ENCODE measurements around the gene MT2A. TPM values are rescaled to one million over a fixed set of nuclear protein-coding genes. Genes with fewer than 3 reads are reported as not detected.

MT2A gene
- total and polyA plus RNA-seq, 2 donors (not counting 1 experiment from before 2014, with no cell fraction given), result 3.1 to 14.4 TPM

- Mint-ChIP-seq H3K4me3 (no peak overlapping the region), H3K9me3 (ENCODE audit: insufficient read depth) (no peaks in the 10 kb centered on the region), H3K27ac (no peak overlapping the region), H3K4me1 (peaks cover 2% of the 10 kb centered on the region), H3K27me3 (peaks cover 26% of the 10 kb centered on the region)
- no peaks in the 10 kb centered on the region for H3K9me3 ChIP-seq (ENCODE audit: control extremely low read depth in 1 of 3, control insufficient read depth in 2 of 3, insufficient read depth in 1 of 3, low read length in 2 of 3)
- H3K4me2 ChIP-seq (replicated peaks; ENCODE audit: low read depth, low read length, poor library complexity, severe bottlenecking), result no peak overlapping the region
- intact Hi-C loops (cut with micrococcal nuclease), result loop anchor here (10.0 kb wide), 1 partner anchor 313 kb away; no protein-coding TSS in a partner anchor
- H3K4me1 ChIP-seq (ENCODE audit: control insufficient read depth in 2 of 2, insufficient read depth in 2 of 2, low read length in 2 of 2), result no peaks in the 10 kb centered on the region
- H2AFZ ChIP-seq (ENCODE audit: insufficient read depth, low read depth, low read length, poor library complexity, severe bottlenecking), result no peak overlapping the region
- no peak overlapping the region for H3K27ac ChIP-seq (ENCODE audit: low read length in 2 of 2)
- no peaks in the 10 kb centered on the region for H3K79me2 ChIP-seq (ENCODE audit: control insufficient read depth, insufficient read depth, low read length)
- CTCF ChIA-PET, result interaction anchor here (0.8 to 2.3 kb wide), 15 partner anchors 9 to 162 kb away, joined by 3 to 15 read pairs (median 5); no protein-coding TSS in a partner anchor
- no peak overlapping the region for H3K9ac ChIP-seq (ENCODE audit: low read length)
- peaks cover 0 to 11% (median 3%) of the 10 kb centered on the region in 4 experiments for H3K27me3 ChIP-seq (replicated peaks in 1 of 4; ENCODE audit: control extremely low read depth in 1 of 4, control insufficient read depth in 3 of 4, insufficient read depth in 4 of 4, low read length in 3 of 4)
- no peak overlapping the region for H3K4me3 ChIP-seq (ENCODE audit: control extremely low read depth in 1 of 5, extremely low read depth in 1 of 5, insufficient read depth in 1 of 5, low read depth in 2 of 5, low read length in 4 of 5)
- no peak for DNase-seq
- no peaks in the 10 kb centered on the region for H4K20me1 ChIP-seq (ENCODE audit: control insufficient read depth, insufficient read depth, low read length, poor library complexity, severe bottlenecking)
- WGBS (ENCODE audit: insufficient coverage), result 85% methylated on average over 8 of the region's 9 CpGs
- TF ChIP-seq EZH2 (IDR thresholded peaks at IDR 0.05; ENCODE audit: borderline replicate concordance, insufficient read depth, low read depth, low read length, poor library complexity, severe bottlenecking) (no peak), CTCF (IDR thresholded peaks at IDR 0.05) (no peak)
- POLR2A ChIA-PET, result no interaction called here
- no peak for ATAC-seq (ENCODE audit: low read depth)
- no peaks in the 10 kb centered on the region for H3K36me3 ChIP-seq (replicated peaks in 1 of 2; ENCODE audit: control extremely low read depth in 1 of 2, control insufficient read depth in 1 of 2, extremely low read depth in 1 of 2, insufficient read depth in 2 of 2, low read length in 1 of 2)
Measured at GRCh38 chr16:56601325-56601724, 7.1 kb upstream of the MT2A start.

GRCh38 chr16:56603589-56603988 lies 4.8 kb upstream of the MT2A start:
- ATAC-seq (ENCODE audit: low read depth) (no peak), DNase-seq (no peak)
- no peaks in the 10 kb centered on the region for H4K20me1 ChIP-seq (ENCODE audit: control insufficient read depth, insufficient read depth, low read length, poor library complexity, severe bottlenecking)
- no peak overlapping the region for H3K4me2 ChIP-seq (replicated peaks; ENCODE audit: low read depth, low read length, poor library complexity, severe bottlenecking)
- H3K4me1 Mint-ChIP-seq, result peaks cover 12% of the 10 kb centered on the region
- intact Hi-C loops (cut with micrococcal nuclease), result loop anchor here (10.0 kb wide), 1 partner anchor 311 kb away; no protein-coding TSS in a partner anchor
- 17% methylated on average over 3 of the region's 4 CpGs for WGBS (ENCODE audit: insufficient coverage)
- POLR2A ChIA-PET, result interaction anchor here (1.0 kb wide), 1 partner anchor 98 kb away, joined by 4 read pairs; no protein-coding TSS in a partner anchor
- no peak overlapping the region for H3K27ac Mint-ChIP-seq
- no peak for TF ChIP-seq CTCF (IDR thresholded peaks at IDR 0.05)
- no peak for TF ChIP-seq EZH2 (IDR thresholded peaks at IDR 0.05; ENCODE audit: borderline replicate concordance, insufficient read depth, low read depth, low read length, poor library complexity, severe bottlenecking)
- no peak overlapping the region for H3K4me3 Mint-ChIP-seq
- H3K27me3 ChIP-seq (replicated peaks in 1 of 4; ENCODE audit: control extremely low read depth in 1 of 4, control insufficient read depth in 3 of 4, insufficient read depth in 4 of 4, low read length in 3 of 4), result peaks cover 0 to 11% (median 3%) of the 10 kb centered on the region in 4 experiments
- H3K27ac ChIP-seq (ENCODE audit: low read length in 2 of 2), result no peak overlapping the region
- no peaks in the 10 kb centered on the region for H3K9me3 ChIP-seq (ENCODE audit: control extremely low read depth in 1 of 3, control insufficient read depth in 2 of 3, insufficient read depth in 1 of 3, low read length in 2 of 3)
- CTCF ChIA-PET, result interaction anchor here (0.7 to 1.9 kb wide), 5 partner anchors 20 to 100 kb away, joined by 3 to 18 read pairs (median 4); no protein-coding TSS in a partner anchor
- peaks cover 5 to 15% of the 10 kb centered on the region in 2 donors for H3K4me1 ChIP-seq (ENCODE audit: control insufficient read depth in 2 of 2, insufficient read depth in 2 of 2, low read length in 2 of 2)
- no peak overlapping the region for H3K9ac ChIP-seq (ENCODE audit: low read length)
- no peaks in the 10 kb centered on the region for H3K79me2 ChIP-seq (ENCODE audit: control insufficient read depth, insufficient read depth, low read length)
- no peak overlapping the region for H3K4me3 ChIP-seq (ENCODE audit: control extremely low read depth in 1 of 5, extremely low read depth in 1 of 5, insufficient read depth in 1 of 5, low read depth in 2 of 5, low read length in 4 of 5)
- H3K36me3 ChIP-seq (replicated peaks in 1 of 2; ENCODE audit: control extremely low read depth in 1 of 2, control insufficient read depth in 1 of 2, extremely low read depth in 1 of 2, insufficient read depth in 2 of 2, low read length in 1 of 2), result no peaks in the 10 kb centered on the region
- no peaks in the 10 kb centered on the region for H3K9me3 Mint-ChIP-seq (ENCODE audit: insufficient read depth)
- no peak overlapping the region for H2AFZ ChIP-seq (ENCODE audit: insufficient read depth, low read depth, low read length, poor library complexity, severe bottlenecking)
- H3K27me3 Mint-ChIP-seq, result peaks cover 19% of the 10 kb centered on the region
